Measurements from ENCODE around the gene UBE2K.
"Not testable (repeated sequence)": the region's sequence is repeated elsewhere in the genome, so short reads cannot be mapped to it uniquely, and the experiment has no call there.

The UBE2K gene

DNA sequence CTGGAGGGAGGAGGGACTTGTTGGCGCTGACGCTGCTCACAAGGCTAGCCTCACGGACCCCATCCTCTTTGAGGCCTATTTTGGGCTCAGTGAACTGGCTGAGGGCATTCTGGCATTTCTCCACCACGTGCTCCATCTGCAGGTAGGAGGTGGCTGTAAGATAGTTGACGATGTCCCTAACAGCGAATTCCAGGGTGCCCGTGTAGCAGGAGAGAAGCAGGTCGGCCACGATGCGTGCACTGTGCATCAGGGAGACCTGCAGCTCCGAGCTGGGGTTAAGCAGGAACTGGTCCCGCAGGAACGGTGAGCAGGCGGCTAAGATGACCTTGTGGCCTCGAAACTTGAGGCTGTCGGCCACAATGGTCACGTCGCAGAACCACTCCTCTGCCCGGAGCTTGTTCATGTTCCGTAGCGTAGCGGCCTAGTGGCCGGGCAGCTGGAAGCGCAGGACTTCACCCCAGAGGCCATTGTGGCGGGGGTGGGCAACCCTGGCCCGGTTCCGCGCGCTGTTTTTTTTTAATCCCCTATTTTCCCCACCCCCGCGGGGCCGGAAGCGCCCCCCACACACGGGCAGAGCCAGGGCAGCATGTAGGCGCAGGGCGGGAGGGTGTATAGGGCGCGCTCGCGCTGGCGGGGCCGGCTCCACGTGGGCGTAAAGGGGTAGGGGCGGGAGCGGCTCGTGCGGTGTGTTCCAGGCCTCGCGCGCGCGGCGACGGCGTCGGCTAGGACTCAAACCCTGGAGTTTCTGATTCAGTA lies 73.2 kb downstream of the UBE2K start:
- no peak overlapping the region for H3K27ac ChIP-seq
- H3K4me3 ChIP-seq: no peak overlapping the region

DNA sequence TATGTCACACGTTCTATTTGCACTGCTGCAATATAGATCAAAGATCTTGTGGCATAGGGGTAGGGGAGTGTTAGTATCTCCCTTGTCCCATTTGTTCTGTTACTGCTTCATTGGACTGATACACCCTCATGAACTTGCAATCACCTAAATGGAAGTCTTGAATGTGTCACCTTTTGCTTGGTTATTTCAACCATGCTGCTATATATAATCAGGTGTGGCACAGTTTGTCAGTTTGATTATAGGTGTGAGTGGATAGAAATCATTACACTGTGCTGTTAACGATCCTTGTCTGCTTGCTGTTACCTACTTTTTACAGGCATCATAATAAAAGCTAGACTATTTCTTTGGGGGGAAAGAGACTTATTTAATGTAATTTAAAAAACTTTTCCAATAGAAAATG lies 84.1 kb downstream of the UBE2K start:
- not testable (repeated sequence) for H3K27ac ChIP-seq

DNA sequence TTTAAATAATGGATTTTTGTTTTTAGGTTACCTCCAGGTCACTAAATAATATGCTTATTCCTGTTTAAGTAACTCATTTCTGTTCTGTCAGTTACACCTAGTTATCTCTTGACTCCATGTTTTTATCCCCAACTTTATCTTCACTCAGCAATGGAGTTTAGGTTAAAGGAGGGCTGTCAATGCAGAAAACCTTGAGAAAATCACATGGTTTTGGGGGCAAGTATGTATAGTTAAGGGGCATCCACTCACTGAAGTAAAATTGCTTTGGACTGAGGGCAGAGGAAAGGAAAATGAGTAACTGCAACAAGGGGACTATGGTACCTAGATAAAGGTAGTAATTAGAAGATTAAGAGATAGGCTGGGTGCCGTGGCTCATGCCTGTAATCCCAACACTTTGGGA lies 87.1 kb downstream of the UBE2K start:
- Histone ChIP-seq H3K4me3 (no peak overlapping the region), H3K27ac (no peak overlapping the region)

More for the DNA sequence above, 84.1 kb downstream of the UBE2K start:
- H3K4me3 ChIP-seq: not testable (repeated sequence)

DNA sequence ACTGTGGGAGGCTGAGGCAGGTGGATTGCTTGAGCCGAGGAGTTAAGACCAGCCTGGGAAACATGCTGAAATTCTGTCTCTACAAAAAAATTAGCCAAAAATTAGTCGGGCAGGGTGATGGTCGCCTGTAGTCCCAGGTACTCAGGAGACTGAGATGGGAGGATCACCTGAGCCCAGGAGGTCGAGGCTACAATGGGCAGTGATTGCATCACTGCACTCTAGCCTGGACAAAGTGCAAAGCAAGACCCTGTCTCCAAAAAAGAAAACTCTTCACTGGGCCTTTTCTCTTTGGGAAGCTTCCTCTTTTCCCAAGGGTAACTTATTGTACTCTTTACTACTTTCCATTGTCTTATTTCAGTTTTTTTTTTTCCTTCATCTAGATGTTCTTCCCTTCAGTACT lies 88.9 kb downstream of the UBE2K start:
- Histone ChIP-seq H3K27ac (no peak overlapping the region), H3K4me3 (no peak overlapping the region)

DNA sequence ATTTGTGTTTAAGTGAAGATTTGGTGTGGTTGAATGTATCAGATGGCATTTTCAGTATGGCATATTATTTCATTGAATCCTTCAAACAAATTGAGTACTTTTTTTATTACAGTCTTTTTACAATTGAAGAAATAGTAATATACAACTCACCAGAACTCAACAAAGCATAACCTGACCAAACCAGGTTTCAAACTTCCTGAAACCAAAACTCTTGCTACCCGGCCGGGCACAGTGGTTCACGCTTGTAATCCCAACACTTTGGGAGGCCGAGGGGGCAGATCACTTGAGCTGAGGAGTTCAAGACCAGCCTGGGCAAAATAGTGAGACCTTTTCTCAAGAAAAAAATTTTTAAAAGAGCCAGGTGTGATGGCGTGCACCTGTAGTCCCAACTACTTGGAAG lies 94.2 kb downstream of the UBE2K start:
- no peak overlapping the region for H3K4me3 ChIP-seq
- H3K27ac ChIP-seq: no peak overlapping the region

DNA sequence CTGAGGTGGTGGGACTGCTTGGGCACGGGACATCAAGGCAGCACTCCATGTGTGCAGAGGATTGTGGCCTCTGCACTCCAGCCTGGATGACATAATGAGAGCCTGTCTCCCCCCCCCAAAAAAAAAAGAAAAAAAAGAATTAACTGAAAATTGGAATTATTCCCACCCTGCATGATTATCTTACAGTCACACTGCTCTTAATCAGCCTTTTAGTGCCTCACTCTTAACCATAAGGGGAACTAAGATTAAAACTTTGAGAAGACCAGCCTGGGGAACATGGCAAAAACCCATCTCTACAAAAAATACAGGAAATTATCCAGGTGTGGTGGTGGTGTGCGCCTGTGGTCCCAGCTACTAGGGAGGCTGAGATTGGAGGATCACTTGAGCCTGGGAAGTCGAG lies 94.6 kb downstream of the UBE2K start:
- Histone ChIP-seq H3K27ac (no peak overlapping the region), H3K4me3 (no peak overlapping the region)

DNA sequence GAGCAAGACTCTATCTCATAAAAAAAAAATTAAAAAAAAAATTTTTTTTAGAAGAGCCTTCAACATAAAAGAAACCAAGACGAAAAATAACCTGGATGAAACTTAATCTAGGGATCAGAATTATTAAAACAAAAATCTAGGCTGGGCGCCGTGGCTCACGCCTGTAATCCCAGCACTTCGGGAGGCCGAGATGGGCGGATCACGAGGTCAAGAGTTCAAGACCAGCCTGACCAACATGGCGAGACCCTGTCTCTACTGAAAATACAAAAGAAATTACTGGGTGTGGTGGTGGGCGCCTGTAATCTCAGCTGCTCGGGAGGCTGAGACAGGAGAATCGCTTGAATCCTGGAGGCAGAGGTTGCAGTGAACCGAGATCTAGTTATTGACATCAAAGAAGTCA lies 95.0 kb downstream of the UBE2K start:
- not testable (repeated sequence) for H3K27ac ChIP-seq, H3K4me3 ChIP-seq

DNA sequence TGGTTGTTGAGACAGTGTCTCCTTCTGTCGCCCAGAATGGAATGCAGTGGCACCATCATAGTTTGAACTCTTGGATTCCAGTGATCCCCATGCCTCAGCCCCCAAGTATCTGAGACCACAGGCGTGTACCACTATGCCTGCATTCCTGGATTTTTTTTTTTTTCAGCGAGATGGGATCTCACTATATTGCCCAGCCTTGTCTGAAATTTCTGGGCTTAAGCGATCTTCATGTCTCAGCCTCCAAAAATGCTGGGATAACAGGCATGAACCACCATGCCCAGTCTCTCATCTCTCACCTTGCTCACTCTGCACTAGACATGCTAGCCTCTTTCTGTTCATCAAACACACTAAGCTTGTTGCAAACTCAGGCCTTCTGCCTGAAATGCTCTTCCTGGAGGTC lies 104.1 kb downstream of the UBE2K start:
- H3K4me3 ChIP-seq: no peak overlapping the region
- H3K27ac ChIP-seq: no peak overlapping the region

DNA sequence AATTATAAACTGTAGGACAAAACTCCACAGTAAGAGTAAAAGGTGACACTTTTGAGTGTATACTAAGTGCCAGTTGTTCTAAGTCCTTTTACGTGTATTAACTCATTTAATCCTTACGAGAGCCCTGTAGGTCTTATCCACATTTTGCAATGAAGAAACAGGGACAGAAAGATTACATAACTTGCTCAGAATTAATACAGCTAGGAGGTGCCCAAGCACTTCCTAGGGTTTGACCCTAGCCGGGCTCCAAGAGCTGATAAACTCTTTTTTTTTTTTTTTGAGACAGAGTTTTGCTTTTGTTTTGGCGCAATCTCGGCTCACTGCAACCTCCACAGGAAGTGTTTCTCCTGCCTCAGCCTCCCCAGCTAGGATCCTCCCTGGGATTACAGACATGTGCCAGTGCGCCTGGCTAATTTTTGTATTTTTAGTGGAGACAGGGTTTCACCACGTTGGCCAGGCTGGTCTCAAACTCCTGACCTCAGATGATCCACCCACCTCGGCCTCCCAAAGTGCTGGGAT lies 110.4 kb downstream of the UBE2K start:
- no peak overlapping the region for H3K4me3 ChIP-seq
- H3K27ac ChIP-seq: no peak overlapping the region

DNA sequence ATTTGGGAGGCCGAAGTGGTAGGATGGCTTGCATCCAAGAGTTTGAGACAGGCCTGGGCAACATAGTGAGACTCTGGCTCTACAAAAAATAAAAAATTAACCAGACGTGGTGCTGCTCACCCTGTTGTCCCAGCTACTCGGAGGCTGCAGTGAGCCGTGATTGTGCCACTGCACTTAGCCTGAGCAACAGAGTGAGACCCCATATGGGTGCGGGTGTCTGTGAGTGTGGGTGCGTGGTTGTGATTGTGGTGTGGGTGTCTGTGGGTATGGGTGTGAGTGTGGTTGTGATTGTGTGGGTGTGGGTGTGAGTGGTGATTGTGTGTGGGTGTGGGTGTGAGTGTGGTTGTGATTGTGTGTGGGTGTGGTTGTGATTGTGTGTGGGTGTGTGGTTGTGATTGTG lies 114.6 kb downstream of the UBE2K start:
- Histone ChIP-seq H3K27ac (no peak overlapping the region), H3K4me3 (no peak overlapping the region)

DNA sequence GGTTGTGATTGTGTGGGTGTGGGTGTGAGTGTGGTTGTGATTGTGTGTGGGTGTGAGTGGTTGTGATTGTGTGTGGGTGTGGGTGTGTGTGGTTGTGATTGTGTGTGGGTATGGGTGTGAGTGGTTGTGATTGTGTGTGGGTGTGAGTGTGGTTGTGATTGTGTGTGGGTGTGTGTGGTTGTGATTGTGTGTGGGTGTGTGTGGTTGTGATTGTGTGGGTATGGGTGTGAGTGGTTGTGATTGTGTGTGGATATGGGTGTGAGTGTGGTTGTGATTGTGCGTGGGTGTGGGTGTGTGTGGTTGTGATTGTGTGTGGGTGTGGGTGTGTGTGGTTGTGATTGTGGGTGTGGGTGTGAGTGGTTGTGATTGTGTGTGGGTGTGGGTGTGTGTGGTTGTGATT lies 115.1 kb downstream of the UBE2K start:
- H3K4me3 ChIP-seq, H3K27ac ChIP-seq: not testable (repeated sequence)

DNA sequence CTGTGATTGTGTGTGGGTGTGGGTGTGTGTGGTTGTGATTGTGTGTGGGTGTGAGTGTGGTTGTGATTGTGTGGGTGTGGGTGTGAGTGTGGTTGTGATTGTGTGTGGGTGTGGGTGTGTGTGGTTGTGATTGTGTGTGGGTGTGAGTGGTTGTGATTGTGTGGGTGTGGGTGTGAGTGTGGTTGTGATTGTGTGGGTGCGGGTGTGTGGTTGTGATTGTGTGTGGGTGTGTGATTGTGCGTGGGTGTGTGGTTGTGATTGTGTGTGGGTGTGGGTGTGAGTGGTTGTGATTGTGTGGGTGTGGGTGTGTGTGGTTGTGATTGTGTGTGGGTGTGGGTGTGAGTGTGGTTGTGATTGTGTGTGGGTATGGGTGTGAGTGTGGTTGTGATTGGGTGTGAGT lies 115.8 kb downstream of the UBE2K start:
- not testable (repeated sequence) for H3K27ac ChIP-seq, H3K4me3 ChIP-seq

DNA sequence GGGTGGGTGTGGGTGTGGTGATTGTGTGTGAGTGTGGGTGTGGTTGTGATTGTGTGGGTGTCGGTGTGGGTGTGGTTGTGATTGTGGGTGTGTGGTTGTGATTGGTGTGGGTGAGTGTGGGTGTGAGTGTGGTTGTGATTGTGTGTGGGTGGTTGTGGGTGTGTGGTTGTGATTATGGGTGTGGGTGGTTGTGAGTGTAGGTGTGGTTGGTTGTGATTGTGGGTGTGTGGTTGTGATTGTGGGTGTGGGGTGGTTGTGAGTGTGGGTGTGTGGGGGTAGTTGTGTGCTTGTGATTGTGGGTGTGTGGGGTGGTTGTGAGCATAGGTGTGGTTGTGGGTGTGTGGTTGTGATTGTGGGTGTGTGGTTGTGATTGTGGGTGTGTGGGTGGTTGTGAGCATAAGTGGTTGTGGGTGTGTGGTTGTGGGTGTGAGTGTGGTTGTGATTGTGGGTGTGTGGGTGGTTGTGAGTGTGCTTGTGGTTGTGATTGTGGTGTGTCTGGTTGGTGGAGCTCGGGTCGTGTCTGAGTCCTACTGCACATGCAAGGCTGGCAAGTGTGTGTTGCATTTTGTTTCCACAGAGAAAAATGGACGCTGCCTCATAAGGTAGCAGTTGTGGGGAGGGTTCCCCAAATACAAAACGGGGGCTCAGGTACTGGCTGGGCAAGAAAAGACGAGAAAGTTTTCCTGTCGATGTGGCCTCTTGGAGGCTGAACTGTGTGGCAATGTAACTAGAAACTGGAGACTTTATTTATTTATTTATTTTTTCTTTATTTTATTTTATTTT lies 116.7 kb downstream of the UBE2K start:
- H3K4me3 ChIP-seq: no peak overlapping the region
- H3K27ac ChIP-seq: no peak overlapping the region

DNA sequence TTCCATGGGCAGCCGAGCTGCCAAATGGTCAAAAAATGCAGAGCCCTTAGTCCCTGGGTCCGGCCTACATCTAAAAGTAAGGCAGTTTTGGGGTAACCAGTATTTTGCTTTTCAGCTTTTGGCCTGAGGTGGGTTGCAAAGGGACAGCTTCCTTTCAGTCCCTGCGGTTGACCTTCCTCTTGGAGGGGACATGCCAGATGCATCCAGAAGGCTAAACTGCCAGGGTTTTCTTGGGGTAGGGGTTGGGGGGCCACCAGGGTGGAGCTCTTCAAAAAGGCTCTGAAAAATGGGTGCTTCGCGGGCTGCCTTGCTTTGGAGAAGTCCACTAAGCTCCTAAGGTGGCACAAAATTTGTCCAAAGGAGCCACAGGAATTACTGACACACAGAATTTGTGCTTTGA lies 120.7 kb downstream of the UBE2K start:
- H3K4me3 ChIP-seq: no peak overlapping the region
- no peak overlapping the region for H3K27ac ChIP-seq

DNA sequence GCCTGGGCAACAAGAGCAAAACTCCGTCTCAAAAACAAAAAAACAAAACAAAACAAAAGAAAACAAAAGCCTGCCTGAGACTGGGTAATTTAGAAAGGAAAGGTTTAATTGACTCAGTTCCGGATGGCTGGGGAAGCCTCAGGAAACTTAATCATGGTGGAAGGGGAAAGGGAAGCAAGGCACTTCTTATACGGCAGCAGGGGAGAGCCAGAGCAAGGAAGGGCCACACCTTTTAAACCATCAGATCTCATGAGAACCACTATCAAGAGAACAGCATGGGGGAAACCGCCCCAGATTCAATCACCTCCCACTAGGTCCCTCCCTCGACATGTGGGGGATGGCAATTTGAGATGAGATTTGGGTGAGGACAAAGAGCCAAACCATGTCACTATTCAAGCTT lies 122.2 kb downstream of the UBE2K start:
- no peak overlapping the region for H3K4me3 ChIP-seq

DNA sequence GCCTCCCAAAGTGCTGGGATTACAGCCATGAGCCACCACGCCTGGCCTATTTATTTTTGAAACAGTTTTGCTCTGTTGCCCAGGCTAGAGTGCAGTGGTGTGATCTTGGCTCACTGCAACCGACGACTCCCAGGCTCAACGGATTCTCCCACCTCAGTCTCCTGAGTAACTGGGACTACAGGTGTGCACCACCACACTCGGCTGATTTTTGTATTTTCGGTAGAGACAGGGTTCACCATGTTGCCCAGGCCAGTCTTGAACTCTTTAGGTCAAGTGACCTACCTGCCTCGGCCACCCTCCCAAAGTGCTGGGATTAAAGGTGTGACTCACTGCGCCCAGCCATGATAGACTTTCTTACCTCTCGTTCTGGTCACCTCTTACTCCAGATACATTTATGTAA lies 124.0 kb downstream of the UBE2K start:
- Histone ChIP-seq H3K27ac (no peak overlapping the region), H3K4me3 (no peak overlapping the region)

More for the DNA sequence above, 122.2 kb downstream of the UBE2K start:
- no peak overlapping the region for H3K27ac ChIP-seq

DNA sequence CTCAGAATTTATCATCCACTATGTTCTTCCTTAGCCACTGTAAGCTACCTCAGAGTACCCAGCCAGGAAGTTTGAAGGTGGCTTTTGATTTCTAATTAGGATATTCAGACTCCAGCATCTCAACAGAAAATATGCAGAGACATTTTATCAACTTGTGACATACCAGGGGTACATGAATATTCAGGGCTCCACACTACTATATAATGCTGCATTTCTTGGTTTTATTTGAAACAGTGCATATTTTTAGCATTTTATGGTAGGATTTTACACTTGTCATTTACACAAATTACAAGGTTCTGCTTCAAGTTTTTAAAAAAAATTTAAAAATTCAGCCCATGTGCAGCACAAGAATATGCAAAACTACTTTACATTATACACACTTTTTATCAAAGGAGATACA lies 124.7 kb downstream of the UBE2K start:
- no peak overlapping the region for H3K27ac ChIP-seq
- H3K4me3 ChIP-seq: no peak overlapping the region

DNA sequence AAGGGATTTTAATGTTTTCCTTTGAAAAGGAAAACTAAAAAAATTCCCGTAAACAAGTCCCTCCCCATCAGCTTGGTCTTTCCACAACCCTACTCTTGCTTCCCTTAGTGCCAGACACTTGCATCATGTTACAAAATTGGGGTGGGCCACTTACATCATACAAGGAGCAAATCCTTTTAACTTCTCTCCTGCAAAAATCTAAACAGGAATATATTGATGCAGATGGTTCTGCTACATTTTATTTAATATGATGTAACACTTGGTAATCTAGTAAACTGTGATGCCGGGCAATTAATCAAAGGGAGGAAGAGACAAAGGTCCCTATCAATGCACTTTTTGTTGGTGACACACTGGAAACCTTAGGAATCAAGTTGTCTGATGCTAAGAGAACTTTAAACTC lies 125.3 kb downstream of the UBE2K start:
- no peak overlapping the region for H3K4me3 ChIP-seq
- no peak overlapping the region for H3K27ac ChIP-seq

DNA sequence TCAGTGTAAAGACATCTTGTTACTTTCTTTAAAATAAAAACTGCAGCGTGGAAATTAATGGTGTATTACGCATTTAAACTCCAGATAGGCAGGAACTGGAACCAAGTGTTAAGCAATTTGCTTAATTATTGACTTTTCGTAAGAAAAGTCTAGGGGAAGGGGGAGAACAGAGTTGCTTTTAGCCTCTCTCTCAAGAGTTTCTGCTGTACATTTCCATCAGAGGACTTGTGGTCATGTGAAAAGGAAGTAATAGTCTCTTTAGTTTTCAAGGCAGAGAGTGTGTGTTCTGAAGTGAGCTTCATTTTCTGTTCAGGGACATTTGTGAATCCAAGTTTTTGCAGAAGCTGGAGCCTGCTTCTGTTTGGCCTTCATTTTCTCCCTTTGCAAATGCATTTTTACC lies 127.2 kb downstream of the UBE2K start:
- Histone ChIP-seq H3K27ac (peak overlapping the region in 2 of 21 experiments; percentile 22 to 46), H3K4me3 (no peak overlapping the region)

DNA sequence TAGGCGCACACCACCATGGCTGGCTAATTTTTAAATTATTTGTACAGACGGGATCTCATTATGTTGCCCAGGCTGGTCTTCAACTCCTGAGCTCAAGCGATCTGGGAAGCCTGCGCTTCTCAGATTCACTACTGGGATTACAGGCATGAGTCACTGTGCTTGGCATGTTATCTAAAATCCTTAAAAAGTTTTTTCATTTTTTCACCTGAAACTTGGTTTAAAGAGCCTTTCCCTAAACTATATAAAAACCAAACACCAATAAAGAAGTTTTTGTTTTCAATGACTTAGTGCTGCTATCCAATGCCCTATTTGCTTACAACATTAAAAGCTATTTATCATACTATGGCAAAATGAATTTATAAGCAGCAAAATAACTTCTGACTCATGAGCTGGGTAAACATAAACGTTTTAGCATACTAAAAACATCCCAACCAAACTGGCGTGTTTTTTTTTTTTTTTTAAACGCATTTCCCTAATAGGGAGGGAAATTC lies 127.8 kb downstream of the UBE2K start:
- Histone ChIP-seq H3K4me3 (no peak overlapping the region), H3K27ac (no peak overlapping the region)

Measured in skin epidermis (tissue), 12 donors.